Ishikawa (cell line): ENCODE measurements around the gene EP400.

Source experiments
- CREB1 ChIP-seq: IDR thresholded peaks from 2 replicates; pipeline ENCODE4 v1.6.1; 2012; ENCODE audit warnings: low read depth
- EGR1 ChIP-seq: IDR thresholded peaks from 2 replicates; pipeline ENCODE4 v1.6.1; 2012
- EP300 ChIP-seq: IDR thresholded peaks from 2 replicates; pipeline ENCODE4 v1.6.1; 2012; ENCODE audit warnings: borderline replicate concordance
- FOXM1 ChIP-seq: IDR thresholded peaks from 2 replicates; pipeline ENCODE4 v1.6.1; 2012; ENCODE audit warnings: low read depth, borderline replicate concordance
- RAD21 ChIP-seq: IDR thresholded peaks from 2 replicates; pipeline ENCODE4 v1.6.1; 2012; ENCODE audit warnings: low read depth
- REST ChIP-seq: IDR thresholded peaks from 2 replicates; pipeline ENCODE4 v1.6.1; 2012; ENCODE audit warnings: low read depth, mild to moderate bottlenecking
- TAF1 ChIP-seq: IDR thresholded peaks from 2 replicates; pipeline ENCODE4 v1.6.1; 2012; ENCODE audit warnings: low read depth, mild to moderate bottlenecking
- TCF12 ChIP-seq: IDR thresholded peaks from 2 replicates; pipeline ENCODE4 v1.6.1; 2012; ENCODE audit warnings: low read depth
- TEAD4 ChIP-seq: IDR thresholded peaks from 2 replicates; pipeline ENCODE4 v1.6.1; 2012
- USF1 ChIP-seq: IDR thresholded peaks from 2 replicates; pipeline ENCODE4 v1.6.1; 2012
- YY1 ChIP-seq: IDR thresholded peaks from 2 replicates; pipeline ENCODE4 v1.6.1; 2012; ENCODE audit warnings: low read depth
- ZBTB7A ChIP-seq: IDR thresholded peaks from 2 replicates; pipeline ENCODE4 v1.6.1; 2012; ENCODE audit warnings: low read depth
- TF ChIP-seq, protein P1 (sequence below): IDR thresholded peaks from 2 replicates; pipeline ENCODE4 v1.6.1; 2012

- TF ChIP-seq TAF1 (no peak), CREB1 (no peak), REST (no peak), FOXM1 (no peak), RAD21 (no peak), TEAD4 (no peak), EP300 (no peak), EGR1 (no peak), YY1 (no peak), ZBTB7A (no peak), TCF12 (no peak), USF1 (no peak)
- TF ChIP-seq, protein P1, sequence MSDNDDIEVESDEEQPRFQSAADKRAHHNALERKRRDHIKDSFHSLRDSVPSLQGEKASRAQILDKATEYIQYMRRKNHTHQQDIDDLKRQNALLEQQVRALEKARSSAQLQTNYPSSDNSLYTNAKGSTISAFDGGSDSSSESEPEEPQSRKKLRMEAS: no peak
Observed at GRCh38 chr12:131916306-131917138, 33.2 kb upstream of the EP400 start.
